T-helper 22 cell (primary cell): ENCODE measurements around the gene PLEK2.
"Not testable (repeated sequence)": the region's sequence is repeated elsewhere in the genome, so short reads cannot be mapped to it uniquely, and the experiment has no call there.

Experiments used
- DNase-seq: peaks from one replicate; pipeline ENCODE4 v3.0.0-alpha.2; 2020; ENCODE audit warnings: low read depth

Gene PLEK2, protein sequence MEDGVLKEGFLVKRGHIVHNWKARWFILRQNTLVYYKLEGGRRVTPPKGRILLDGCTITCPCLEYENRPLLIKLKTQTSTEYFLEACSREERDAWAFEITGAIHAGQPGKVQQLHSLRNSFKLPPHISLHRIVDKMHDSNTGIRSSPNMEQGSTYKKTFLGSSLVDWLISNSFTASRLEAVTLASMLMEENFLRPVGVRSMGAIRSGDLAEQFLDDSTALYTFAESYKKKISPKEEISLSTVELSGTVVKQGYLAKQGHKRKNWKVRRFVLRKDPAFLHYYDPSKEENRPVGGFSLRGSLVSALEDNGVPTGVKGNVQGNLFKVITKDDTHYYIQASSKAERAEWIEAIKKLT

DNA sequence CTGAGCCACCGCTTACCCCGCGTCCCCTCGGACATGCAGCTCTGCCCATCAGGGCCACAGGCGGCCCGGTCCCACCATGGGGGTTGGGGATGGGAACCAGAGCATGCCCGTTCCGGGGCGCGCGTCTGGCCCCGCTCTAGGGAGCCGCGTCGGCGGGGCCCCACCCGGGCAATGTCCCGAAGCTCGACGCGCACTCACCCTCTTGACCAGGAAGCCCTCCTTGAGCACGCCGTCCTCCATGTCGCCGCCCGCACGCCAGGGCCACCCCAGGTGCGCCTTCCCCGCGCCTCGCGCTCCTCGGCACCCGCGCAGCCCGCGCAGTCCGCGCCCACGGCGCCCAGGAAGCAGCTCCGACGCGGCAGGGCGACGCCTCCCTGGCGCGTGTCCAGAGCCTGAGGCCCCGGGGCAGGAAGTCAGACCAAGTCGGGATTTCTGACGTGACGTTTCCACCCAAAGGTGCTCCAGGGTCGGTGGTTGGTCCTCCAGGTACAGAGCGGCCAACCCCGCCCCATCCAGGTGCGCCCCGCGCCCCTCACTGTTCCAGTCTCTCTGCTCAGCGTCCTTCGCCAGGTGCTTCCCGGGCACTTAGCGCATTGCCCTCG, at the start of gene PLEK2:
Gene PLEK2, minus strand, starts transcription at position 346 of the 602 bp plus-strand sequence. Its CDS starts 106 bp downstream, at position 240.
- peak; percentile 14 for DNase-seq

DNA sequence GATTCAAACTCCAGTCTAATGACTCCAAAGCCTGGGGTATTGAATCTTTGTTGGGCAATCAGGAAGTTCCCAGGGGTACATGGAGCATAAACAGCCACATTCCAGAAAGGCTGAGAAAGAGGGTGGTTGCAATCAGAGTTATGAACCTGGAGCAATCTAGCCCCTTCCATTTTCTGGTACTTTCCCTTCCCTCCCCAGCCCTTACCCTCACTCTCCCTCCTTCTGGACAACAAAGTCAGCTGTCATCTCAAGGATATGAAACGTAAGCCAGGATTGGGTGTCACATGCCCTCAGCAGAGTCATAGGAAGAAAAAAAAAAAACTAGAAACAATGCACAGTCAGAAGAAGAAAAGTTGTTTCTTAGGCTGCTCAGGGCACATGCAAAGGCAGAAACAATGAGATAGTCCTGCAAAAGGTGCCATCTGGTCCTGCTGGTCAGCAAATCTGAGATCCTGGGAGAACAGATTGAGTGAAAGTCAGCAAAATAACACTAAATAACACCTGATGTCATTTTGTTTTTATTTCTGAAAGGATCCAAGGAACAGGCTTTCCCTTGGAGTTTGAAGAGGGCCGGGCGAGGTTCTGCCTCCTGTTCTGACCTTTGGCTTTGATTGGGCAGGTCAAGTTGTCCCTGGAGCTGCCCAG, 49.5 kb upstream of the PLEK2 start:
- no peak for DNase-seq

DNA sequence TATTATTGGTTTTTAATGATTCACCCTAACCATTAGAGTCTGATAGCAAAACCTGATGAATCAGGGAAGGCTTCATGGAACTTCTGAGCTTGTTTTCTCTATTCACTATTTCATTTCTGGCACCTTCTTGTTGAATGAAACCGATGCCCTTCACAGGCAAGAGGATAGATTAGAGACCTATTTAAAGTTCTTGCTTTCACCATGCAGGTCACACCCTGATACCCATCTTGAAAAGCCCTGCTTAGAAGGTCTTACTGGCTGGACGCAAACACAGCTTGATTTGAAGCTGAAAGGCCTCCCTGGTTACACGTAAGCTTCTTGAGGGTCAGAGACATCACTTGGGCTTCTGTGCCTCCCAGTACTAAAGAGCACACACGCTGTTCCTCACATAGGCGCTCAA, 47.4 kb upstream of the PLEK2 start:
- DNase-seq, result no peak

DNA sequence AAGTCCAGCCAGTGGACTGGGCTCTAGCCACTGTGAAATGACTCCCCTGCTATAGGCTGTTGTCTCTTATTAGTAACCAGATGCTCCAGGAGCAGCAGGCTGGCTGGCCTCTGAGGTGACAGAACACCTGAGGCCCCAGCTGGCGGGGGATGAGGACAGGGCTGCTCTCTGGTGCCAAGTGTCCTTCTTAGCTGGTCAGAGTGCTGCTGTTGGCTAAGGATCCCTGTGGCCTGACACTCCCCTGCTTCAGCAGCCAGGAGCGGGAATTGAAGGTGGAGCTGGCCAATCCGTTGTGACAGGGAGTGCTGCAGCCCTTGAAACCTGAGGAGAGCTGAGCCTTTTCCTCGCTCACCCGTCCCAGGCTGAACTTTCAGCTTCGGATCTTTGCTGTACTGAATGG, 45.8 kb upstream of the PLEK2 start:
- DNase-seq, result no peak

- DNase-seq, result no peak
These were observed 44.8 kb upstream of the PLEK2 start for GRCh38 chr14:67456732-67457131.

DNA sequence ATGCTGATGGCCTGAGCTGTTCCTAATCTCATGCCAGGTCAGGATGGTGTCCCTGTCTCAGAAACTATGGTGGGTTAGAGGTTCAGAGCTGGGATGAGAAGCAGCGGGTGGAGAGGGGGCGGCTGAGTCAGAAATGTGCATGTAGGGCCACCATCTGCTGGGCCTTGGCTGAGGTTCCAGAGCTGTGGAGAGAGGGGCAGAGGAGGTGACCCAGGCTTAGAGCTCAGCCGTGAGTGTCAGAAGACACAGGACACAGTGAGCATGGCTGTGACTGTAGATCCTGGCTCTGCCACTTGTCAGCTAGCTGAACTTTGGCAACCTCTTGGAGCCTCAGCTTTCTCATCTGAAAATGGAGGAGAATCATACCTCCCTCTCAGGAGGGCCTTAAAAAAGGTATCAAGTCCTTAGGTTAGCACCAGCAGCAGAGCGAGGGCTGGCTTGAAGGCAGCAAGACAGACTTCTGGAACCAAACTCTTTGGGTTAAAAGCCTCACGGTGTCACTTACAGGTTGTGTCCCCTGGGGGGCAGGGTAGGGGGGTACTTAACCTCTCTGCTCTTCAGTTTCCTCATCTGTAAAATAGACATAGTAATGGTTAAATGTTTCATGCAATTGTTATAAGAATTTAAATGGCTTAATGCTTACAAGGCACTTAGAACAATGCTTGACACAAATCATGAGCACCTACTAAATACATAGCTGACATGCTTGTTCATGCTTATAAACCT, 41.8 kb upstream of the PLEK2 start:
- DNase-seq, result no peak

DNA sequence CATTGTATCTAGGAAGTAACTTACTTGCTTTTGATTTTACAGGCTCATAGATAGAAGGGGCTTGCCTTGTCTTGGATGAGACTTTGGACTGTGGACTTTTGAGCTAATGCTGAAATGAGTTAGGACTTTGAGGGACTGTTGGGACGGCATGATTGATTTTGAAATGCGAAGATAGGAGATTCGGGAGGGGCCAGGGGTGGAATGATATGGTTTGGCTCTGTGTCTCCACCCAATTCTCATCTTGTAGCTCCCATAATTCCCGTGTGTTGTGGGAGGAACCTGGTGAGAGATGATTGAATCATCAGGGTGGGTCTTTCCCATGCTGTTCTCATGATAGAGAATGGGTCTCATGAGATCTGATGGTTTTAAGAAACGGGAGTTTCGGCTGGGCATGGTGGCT, 39.7 kb upstream of the PLEK2 start:
- DNase-seq, result not testable (repeated sequence)

- no peak for DNase-seq
These were observed 37.1 kb upstream of the PLEK2 start for GRCh38 chr14:67449096-67449495.

DNA sequence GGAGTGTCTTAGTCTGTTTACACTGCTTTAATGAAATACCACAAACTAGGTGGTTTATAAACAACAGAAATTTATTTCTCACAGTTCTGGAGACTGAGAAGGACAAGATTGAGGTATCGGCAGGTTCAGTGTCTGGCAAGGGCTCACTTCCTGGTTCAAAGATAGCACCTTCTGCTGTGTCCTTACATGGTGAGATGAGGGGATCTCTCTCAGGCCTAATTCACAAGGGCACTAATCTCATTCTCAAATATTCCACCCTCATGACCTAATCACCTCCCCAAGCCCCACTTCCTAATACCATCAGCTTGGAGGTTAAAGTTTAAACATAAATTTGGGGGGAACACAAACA, 35.0 kb upstream of the PLEK2 start:
- DNase-seq, result no peak

DNA sequence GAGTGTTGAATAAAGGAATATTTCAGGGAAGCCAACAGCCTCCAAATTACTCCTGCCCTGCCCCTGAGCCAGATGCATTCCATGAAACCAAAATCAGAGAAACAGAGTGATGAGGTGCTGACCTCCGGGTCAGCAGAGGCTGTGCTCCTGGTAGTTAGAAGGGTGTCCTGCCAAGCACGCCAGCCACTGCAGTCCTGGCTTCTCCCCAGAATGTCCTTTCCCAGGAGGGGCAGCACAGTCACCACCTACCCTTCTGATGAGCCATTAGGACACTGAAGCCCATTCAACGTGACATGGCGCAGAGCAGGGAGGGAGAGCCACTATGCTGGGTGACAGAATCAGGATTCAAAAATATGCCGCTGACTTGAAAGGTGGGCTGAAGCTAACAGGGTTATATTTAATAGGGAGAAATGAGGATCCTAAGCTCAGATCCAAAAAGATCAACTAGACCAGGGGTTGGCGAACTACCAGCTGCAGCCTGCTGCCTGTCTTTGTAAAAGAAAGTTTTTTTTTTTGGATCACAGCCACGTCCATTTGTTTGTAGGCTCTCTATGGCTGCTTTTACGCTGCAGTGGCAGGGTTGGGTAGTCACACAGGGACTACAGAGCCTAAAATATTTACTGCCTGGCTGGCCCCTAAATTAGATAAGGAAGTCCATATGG, 34.5 kb upstream of the PLEK2 start:
- no peak for DNase-seq

DNA sequence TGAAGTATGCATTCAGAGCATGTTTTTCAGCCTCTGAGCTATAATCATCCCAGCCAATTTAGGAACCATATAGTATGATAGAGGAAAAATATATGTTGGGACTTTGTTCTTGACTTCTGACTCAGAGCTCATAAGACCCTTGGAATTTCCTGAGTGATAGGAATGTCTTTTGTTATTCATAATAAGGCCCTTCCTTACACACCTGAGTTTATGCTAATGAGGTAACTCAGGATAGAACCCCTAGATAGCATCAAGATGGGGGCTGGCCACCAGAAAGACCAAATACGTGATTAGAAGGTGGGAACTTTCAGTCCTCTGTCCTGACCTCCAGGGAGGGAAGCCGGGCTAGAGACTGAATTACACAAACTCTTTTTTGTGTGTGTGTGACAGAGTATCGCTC, 32.4 kb upstream of the PLEK2 start:
- DNase-seq, result no peak

DNA sequence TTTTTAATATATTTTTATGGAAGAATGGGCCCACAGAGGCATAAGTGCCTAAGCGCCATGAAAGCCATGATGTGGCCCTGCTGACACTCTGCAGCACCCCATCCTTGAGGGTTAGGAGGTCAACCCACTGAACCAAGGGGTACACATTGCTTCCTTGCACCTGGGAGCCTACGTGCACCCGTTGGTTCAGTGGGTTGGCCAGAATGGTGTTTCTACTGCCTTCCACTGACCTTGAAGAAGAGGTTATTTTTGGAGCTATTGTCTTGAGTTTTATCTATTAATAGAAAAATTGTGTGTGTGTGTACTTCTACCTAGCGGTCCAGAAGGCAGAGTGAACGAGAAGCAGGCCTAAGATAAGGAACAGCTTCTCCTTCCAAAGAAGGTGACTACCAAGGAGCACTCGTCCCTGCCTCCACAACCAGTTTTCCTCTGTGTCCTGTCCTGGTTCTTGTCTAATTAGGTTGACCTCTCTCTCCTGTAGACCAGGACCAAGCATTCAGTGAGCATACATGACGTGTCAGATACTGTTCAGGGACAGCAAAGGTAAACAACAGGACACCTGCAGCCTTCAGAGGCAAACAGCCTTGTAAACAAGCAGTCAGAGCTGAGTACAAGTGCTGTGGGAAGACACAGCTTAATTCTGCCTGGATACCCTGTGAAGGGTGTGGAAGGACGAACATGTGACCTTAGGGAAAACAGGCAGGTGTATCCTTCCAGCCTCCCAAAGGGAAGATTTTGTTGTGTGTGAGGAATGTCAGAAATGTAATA, 30.4 kb upstream of the PLEK2 start:
- no peak for DNase-seq

- DNase-seq, result no peak
These were observed 29.7 kb upstream of the PLEK2 start for GRCh38 chr14:67441672-67442071.

GRCh38 chr14:67441256-67441655, 29.3 kb upstream of the PLEK2 start:
- DNase-seq, result no peak

DNA sequence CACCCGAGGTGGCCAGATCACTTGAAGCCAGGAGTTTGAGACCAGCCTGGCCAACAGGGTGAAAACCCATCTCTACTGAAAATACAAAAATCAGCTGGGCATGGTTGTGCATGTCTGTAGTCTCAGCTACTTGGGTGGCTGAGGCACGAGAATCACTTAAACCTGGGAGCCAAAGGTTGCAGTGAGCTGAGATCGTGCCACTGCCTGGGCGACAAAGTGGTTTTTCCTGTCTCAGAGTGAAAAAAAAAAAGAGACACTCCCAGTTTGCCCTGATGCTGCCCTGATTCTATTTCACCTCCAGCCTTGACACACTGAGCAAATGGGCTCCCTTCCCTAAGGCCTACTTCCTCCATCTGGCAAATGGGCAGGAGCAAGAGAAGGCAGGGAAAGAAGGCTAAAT, 28.5 kb upstream of the PLEK2 start:
- no peak for DNase-seq

GRCh38 chr14:67438969-67439368, 27.0 kb upstream of the PLEK2 start:
- DNase-seq, result no peak

DNA sequence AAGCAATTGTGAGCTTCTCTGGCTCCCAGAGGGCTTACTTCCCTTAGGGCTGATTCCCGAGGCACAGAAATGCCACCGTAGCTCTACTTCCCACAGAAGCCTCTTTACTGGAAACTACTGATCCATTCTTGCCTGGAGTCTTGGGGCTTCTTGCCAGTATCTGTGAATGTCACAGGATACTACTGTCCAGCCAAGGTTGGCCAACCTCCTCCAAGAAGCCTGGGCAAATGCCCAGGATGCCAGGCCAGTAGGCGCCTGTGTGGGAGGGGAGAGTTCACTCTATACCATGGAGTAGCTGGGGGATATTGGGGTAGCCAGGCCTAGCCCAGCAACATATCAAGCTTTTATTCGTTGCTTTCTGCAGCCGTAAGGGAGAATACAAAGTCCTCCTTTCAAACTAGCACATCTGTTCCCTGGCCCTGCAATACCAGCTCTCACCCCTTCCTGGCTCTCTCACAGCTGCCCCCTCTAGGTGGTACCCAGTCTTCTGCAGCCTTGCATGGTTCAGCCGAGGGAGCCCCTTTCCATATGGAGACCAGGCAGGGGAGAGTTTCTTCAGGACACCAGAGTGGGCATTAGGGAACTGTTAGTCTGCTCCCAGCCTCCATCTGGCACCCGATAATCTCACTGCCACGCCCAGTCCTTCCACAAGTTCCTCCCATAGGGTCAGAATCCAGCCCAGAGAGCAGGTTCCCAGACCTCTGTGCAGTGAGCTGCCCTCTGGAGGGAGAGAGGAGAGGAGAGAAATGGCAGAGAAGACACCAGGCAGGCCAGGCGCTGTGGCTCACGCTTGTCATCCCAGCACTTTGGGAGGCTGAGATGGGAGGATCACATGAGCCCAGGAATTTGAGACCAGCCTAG, 24.3 kb upstream of the PLEK2 start:
- no peak for DNase-seq

DNA sequence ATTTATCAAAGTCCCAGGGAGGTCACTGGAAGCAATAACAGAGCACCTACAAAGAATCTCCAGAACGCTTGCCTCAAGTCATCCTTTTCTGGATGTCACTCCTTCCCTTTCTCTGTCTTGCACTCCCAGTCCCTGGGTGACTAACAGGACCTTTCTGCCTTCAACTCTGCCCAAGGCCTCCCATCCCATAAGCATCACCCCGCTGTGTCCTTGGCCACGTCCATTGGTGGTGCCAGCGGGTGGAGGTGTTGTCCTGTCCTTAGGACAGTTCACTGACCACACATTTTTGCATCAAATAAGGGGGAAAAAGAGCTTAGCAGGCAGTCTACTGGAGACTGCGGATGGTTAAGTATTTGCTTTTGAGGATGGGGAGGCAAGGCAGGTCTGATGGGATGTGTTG, 23.6 kb upstream of the PLEK2 start:
- DNase-seq, result no peak

DNA sequence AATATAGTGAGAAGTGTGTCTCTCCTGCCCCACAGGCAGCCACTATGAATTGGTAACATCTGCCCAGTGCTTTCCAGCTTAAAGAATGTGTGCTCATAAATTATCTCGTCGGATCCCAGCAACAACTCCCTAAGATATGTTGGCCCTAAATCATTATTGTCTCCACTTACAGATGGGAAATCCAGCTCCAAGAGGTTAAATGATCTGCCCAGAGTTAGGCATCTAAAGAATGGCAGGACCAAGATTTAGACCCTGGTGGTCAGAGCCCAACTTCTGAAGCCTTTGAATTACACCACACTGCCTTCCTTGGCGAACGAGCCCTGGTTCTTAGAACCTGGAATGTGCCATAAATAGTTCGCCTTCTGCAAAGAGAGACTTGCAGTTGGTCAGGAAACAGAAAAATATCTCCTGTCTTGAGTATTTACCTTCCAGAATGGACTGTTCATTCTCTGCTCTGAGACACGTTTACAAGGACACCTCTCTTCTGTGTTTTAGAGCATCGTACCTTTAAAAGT, 20.1 kb upstream of the PLEK2 start:
- DNase-seq, result no peak

DNA sequence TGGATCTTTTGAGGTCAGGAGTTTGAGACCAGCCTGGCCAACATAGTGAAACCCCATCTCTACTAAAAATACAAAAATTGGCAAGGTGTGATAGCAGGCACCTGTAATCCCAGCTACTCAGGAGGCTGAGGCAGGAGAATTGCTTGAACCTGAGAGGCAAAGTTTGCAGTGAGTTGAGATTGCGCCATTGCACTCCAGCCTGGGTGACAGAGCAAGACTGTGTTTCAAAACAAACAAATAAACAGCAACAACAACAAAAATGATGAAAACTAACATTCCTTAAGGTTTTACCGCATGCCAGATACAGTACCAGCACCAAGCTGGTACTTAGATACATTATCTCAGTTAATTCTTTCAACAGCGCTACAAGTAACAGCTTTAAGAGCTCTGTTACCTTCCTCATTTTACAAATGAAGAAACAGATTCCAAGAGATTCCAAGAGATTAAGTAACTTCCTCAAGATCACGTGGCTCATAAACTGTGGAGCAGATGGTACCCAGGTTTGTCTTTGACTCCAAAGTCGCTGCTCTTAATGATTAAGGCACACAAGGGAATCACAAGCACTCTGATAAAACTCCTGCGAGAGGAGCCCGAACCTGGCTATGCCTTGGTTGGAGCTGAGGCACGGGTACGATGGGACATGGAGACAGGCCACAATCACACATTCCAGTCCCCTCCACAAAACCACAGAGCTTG, 17.7 kb upstream of the PLEK2 start:
- DNase-seq, result no peak
